ENCODE data around the gene IFNB1.

IFNB1 gene

DNA sequence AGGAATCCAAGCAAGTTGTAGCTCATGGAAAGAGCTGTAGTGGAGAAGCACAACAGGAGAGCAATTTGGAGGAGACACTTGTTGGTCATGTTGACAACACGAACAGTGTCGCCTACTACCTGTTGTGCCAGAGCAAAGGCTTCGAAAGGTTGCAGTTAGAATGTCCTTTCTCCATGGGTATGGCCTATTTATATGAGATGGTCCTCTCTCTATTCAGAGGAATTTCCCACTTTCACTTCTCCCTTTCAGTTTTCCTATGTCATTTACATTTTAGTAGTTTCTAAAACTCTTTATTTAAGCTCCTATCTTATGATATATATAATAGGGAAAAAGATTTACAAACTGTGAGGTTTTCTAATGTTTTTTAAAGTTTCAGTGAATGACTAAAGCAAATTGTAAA is at the start of gene IFNB1:
Gene IFNB1, minus strand, starts transcription at position 162 of the 400 bp plus-strand sequence. Its CDS starts 73 bp downstream, at position 89.
- DNase-seq (ENCODE audit: low read depth): no peak
- TF ChIP-seq, protein P1, sequence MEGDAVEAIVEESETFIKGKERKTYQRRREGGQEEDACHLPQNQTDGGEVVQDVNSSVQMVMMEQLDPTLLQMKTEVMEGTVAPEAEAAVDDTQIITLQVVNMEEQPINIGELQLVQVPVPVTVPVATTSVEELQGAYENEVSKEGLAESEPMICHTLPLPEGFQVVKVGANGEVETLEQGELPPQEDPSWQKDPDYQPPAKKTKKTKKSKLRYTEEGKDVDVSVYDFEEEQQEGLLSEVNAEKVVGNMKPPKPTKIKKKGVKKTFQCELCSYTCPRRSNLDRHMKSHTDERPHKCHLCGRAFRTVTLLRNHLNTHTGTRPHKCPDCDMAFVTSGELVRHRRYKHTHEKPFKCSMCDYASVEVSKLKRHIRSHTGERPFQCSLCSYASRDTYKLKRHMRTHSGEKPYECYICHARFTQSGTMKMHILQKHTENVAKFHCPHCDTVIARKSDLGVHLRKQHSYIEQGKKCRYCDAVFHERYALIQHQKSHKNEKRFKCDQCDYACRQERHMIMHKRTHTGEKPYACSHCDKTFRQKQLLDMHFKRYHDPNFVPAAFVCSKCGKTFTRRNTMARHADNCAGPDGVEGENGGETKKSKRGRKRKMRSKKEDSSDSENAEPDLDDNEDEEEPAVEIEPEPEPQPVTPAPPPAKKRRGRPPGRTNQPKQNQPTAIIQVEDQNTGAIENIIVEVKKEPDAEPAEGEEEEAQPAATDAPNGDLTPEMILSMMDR (IDR thresholded peaks at IDR 0.05; ENCODE audit: low read length, missing control alignments): no peak
- H3K4me3 ChIP-seq (replicated peaks; ENCODE audit: low read depth, low read length): no peak within 1 kb of the TSS

DNA sequence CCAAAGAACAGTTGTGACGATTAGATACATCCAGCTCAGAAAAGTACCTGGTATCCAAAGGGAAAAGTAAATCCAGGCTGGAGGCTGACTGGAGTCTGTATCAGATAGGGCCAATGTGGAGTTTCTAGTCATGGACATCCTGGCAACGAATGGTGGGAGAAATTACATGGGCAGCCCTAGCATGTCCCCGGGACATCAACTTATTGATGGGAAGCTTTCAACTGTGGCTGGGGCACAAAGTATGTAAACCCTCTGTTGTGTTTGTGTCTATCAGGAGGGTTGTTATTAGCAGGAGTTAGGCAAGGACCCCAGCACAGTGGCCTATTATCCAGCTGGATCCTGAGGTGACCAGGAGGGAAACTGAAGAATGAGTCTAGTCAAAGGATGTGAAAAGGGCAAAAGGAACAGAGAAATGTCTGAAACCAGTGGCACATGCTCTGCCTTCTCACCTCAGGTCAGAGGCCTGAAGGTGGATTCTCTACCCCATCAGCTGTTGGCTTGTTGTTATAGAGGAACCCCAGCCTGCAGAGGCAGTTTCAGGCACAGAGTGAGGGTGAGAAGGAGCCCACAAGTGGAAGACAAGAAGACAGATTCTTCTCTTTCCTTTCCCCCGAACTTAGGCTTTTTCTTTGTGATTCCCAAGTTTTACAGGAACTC is 44.0 kb upstream of the IFNB1 start:
- no peak overlapping the region for H3K4me3 ChIP-seq (replicated peaks; ENCODE audit: low read depth, low read length)
- TF ChIP-seq, protein P1 (IDR thresholded peaks at IDR 0.05; ENCODE audit: low read length, missing control alignments): no peak

DNA sequence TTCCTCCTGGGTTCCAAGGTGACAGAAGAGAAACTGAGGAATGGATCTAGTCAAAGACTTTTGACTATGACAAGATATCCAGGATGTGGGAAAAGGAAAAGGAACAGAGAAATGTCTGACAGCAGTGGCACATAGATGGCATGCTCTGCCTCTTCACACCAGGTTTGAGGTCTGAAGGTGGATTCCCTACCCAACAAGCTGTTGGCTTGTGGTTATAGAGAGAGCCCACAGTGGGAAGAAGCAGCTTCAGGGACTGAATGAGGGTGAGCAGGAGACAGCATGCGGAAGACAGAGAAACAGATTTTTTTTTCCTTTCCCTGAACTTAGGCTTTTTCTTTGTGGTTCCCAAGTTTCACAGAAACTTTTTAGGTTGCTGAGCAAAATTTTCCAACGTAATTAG is 43.3 kb upstream of the IFNB1 start:
- TF ChIP-seq, protein P1 (IDR thresholded peaks at IDR 0.05; ENCODE audit: low read length, missing control alignments): no peak
- H3K4me3 ChIP-seq (replicated peaks; ENCODE audit: low read depth, low read length): no peak overlapping the region
- DNase-seq (ENCODE audit: low read depth): no peak

More for the DNA sequence above, 44.0 kb upstream of the IFNB1 start:
- no peak for DNase-seq (ENCODE audit: low read depth)

DNA sequence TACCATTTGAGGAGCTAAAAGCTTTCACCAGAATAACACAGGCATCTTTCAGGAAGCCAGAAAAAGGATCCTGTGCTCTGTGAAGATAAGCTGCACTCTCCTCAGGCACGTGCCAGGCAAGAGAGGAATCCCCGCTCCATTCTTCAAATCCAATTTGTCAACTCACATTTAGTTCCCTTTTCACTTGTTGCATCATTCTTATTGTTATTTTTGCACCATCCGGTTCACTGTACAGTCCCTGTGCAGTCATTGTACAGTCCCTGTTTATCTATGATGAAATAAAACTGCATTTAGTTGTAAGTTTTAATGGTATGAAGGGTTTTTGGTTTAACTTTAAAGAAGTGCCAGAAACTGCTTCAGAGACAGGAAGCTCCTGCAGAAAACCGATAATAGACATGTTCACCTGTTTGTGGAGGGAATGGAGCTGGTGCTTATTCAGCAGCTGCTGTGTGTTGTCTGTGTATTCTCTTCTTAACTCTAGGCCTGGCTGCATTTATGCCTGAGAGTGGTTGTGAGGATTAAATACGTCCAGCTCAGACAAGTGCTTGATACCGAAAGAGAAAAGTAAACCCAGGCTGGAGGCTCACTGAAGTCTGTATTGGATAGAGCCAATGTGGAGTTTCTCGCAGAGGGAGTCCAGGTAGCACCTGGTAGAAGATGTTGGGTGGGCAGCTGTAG is 41.5 kb upstream of the IFNB1 start:
- no peak overlapping the region for H3K4me3 ChIP-seq (replicated peaks; ENCODE audit: low read depth, low read length)
- peak; percentile 13 for DNase-seq (ENCODE audit: low read depth)
- TF ChIP-seq, protein P1 (IDR thresholded peaks at IDR 0.05; ENCODE audit: low read length, missing control alignments): no peak

DNA sequence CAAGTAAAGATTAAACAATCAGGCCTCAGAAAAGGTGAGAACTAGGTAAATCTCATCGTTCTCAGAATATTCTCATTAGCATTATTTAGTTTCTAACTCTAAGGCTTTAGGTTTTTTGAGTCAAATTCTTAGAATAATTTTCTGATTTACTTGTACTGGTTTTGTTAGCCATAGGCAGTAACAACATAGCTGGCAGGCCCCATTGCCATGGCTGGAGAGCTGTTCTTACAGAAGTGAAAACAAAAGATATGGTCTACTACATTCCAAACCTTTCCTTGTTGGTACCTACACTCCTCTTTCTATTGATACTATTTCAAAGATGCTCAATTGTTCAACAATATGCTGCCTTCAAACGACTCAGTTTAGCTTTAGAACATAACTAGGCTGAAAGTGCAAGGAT is 36.6 kb upstream of the IFNB1 start:
- DNase-seq (ENCODE audit: low read depth): no peak
- TF ChIP-seq, protein P1 (IDR thresholded peaks at IDR 0.05; ENCODE audit: low read length, missing control alignments): no peak
- H3K4me3 ChIP-seq (replicated peaks; ENCODE audit: low read depth, low read length): no peak overlapping the region

DNA sequence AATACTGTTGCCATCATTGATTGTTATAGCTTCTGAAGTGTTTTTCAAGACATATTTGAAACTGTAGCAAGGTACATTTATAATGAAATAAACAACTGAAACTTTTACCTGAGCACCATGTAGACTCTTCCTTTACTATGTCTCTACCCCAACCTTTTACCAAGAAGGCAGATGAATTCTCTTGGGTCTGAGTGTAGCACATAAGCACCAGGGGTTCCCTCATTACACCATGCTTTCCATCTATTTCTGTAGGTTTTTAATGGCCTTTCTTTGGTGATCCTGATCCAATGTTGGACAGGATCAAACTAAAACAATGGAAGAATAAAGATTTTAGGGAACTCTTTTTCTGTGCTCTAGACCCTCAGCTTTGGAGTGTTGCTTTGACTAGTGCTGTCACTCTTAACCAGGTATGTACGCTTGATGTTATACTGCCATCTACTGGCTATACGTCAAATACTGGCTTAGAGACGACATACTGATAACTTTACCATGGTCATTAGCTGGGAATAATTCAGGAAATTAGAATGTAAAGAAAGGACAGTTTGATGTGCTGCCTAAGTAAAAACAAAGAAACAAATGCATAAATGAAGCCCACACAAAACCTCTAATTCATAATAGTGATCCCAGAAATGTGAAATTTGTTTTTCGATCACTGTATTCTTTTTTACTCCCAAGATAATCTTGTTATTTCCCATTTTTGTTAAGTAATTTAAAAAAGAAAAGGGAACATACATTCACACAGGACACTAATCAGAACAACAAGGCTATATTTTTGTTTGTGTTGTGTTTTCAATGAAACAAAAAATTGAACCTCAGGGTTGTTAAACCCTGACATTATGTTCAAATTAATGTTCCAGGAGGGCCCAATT is 33.2 kb upstream of the IFNB1 start:
- TF ChIP-seq, protein P1 (IDR thresholded peaks at IDR 0.05; ENCODE audit: low read length, missing control alignments): peak; percentile 88
- DNase-seq (ENCODE audit: low read depth): peak; percentile 88

More for the DNA sequence above, 33.2 kb upstream of the IFNB1 start:
- H3K4me3 ChIP-seq (replicated peaks; ENCODE audit: low read depth, low read length): no peak overlapping the region
